Measurements from ENCODE around the gene FGF11. TPM values are rescaled to one million over a fixed set of nuclear protein-coding genes. Genes with fewer than 3 reads are reported as not detected.

Gene FGF11
- total and polyA plus RNA-seq, 2 of the 13 experiments (the other 11 are each of a cell fraction or from before 2014, with no cell fraction given) = 0.20 to 7.6 TPM

DNA sequence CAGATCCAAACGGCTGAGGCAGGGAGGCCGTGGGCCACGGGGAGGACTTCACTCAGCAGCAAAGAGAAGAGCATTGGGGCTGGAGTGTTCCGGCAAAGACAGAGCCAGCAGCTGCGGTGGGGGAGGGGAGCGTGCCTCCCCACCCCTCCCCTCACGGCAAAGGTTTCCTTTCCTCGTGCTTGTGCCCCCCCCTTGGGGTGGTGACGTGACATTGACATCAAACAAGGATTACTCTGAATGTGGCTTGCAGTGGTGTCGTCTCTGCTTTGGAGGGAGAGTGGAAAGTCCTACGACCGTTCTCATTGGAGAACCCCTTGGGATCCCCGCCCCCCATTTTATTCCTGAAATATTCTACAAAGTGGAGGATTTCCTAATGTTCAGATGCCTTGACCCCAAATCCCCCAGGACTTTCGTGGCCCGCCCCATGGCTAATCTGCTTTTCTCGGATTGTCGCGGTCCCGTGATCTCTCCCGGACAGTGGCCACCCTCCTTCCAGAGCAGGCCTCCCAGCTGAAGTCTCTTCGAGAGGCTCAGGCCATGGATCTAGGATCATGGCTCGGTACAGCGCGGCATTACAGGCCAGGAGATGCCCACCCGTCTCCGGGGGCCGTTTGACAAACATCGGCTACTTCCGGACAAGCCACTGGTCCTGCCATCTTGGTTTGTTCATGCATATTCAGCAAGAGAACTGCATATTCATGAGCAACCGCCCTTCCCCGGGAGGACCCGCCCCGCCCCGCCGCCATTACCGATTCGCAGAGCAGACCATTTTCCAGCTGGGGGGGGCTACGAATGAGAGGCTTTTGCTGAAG, 44.1 kb downstream of the FGF11 start (continued):
- no peak; the same call in 1 of the 2 replicates for TF ChIP-seq KMT2B (CRISPR knock-in tag; IDR thresholded peaks at IDR 0.05)
- TF ChIP-seq NCOA1 (CRISPR knock-in tag; IDR thresholded peaks at IDR 0.05) = peak; percentile 71; the same call in 1 of the 2 replicates
- TF ChIP-seq, protein P1, sequence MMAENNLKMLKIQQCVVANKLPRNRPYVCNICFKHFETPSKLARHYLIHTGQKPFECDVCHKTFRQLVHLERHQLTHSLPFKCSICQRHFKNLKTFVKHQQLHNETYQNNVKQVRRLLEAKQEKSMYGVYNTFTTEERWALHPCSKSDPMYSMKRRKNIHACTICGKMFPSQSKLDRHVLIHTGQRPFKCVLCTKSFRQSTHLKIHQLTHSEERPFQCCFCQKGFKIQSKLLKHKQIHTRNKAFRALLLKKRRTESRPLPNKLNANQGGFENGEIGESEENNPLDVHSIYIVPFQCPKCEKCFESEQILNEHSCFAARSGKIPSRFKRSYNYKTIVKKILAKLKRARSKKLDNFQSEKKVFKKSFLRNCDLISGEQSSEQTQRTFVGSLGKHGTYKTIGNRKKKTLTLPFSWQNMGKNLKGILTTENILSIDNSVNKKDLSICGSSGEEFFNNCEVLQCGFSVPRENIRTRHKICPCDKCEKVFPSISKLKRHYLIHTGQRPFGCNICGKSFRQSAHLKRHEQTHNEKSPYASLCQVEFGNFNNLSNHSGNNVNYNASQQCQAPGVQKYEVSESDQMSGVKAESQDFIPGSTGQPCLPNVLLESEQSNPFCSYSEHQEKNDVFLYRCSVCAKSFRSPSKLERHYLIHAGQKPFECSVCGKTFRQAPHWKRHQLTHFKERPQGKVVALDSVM (CRISPR knock-in tag; IDR thresholded peaks at IDR 0.05) = peak; percentile 53; the same call in 1 of the 2 replicates
- TF ChIP-seq, protein P2, sequence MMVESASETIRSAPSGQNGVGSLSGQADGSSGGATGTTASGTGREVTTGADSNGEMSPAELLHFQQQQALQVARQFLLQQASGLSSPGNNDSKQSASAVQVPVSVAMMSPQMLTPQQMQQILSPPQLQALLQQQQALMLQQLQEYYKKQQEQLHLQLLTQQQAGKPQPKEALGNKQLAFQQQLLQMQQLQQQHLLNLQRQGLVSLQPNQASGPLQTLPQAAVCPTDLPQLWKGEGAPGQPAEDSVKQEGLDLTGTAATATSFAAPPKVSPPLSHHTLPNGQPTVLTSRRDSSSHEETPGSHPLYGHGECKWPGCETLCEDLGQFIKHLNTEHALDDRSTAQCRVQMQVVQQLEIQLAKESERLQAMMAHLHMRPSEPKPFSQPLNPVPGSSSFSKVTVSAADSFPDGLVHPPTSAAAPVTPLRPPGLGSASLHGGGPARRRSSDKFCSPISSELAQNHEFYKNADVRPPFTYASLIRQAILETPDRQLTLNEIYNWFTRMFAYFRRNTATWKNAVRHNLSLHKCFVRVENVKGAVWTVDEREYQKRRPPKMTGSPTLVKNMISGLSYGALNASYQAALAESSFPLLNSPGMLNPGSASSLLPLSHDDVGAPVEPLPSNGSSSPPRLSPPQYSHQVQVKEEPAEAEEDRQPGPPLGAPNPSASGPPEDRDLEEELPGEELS (CRISPR knock-in tag; IDR thresholded peaks at IDR 0.05) = peak; percentile 15
- TF ChIP-seq, protein P3, sequence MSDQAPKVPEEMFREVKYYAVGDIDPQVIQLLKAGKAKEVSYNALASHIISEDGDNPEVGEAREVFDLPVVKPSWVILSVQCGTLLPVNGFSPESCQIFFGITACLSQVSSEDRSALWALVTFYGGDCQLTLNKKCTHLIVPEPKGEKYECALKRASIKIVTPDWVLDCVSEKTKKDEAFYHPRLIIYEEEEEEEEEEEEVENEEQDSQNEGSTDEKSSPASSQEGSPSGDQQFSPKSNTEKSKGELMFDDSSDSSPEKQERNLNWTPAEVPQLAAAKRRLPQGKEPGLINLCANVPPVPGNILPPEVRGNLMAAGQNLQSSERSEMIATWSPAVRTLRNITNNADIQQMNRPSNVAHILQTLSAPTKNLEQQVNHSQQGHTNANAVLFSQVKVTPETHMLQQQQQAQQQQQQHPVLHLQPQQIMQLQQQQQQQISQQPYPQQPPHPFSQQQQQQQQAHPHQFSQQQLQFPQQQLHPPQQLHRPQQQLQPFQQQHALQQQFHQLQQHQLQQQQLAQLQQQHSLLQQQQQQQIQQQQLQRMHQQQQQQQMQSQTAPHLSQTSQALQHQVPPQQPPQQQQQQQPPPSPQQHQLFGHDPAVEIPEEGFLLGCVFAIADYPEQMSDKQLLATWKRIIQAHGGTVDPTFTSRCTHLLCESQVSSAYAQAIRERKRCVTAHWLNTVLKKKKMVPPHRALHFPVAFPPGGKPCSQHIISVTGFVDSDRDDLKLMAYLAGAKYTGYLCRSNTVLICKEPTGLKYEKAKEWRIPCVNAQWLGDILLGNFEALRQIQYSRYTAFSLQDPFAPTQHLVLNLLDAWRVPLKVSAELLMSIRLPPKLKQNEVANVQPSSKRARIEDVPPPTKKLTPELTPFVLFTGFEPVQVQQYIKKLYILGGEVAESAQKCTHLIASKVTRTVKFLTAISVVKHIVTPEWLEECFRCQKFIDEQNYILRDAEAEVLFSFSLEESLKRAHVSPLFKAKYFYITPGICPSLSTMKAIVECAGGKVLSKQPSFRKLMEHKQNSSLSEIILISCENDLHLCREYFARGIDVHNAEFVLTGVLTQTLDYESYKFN (CRISPR knock-in tag; conservative IDR thresholded peaks at IDR 0.05) = 0 out of 2 replicates have a peak, but pooled peaks have one; percentile 47
- no peak for TF ChIP-seq GPN1 (CRISPR knock-in tag; IDR thresholded peaks at IDR 0.05; ENCODE audit: borderline replicate concordance)
- TF ChIP-seq, protein P4, sequence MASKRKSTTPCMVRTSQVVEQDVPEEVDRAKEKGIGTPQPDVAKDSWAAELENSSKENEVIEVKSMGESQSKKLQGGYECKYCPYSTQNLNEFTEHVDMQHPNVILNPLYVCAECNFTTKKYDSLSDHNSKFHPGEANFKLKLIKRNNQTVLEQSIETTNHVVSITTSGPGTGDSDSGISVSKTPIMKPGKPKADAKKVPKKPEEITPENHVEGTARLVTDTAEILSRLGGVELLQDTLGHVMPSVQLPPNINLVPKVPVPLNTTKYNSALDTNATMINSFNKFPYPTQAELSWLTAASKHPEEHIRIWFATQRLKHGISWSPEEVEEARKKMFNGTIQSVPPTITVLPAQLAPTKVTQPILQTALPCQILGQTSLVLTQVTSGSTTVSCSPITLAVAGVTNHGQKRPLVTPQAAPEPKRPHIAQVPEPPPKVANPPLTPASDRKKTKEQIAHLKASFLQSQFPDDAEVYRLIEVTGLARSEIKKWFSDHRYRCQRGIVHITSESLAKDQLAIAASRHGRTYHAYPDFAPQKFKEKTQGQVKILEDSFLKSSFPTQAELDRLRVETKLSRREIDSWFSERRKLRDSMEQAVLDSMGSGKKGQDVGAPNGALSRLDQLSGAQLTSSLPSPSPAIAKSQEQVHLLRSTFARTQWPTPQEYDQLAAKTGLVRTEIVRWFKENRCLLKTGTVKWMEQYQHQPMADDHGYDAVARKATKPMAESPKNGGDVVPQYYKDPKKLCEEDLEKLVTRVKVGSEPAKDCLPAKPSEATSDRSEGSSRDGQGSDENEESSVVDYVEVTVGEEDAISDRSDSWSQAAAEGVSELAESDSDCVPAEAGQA (IDR thresholded peaks at IDR 0.05; ENCODE audit: low read depth) = peak; percentile 89
- TF ChIP-seq, protein P4 (CRISPR knock-in tag; IDR thresholded peaks at IDR 0.05; ENCODE audit: borderline replicate concordance) = no peak
- TF ChIP-seq ZNF337 (CRISPR knock-in tag; IDR thresholded peaks at IDR 0.05; ENCODE audit: borderline replicate concordance, low read depth) = peak; percentile 83; the same call in 1 of the 2 replicates
- TF ChIP-seq TARDBP (CRISPR knock-in tag; IDR thresholded peaks at IDR 0.05) = no peak
- TF ChIP-seq ZMYM3 (CRISPR knock-in tag; IDR thresholded peaks at IDR 0.05) = peak; percentile 49; the same call in 1 of the 2 replicates
- peak; percentile 74 for TF ChIP-seq ZFX (CRISPR knock-in tag; IDR thresholded peaks at IDR 0.05; ENCODE audit: low read depth)
- no peak for TF ChIP-seq ZNF83 (CRISPR knock-in tag; IDR thresholded peaks at IDR 0.05; ENCODE audit: borderline replicate concordance)

All from HepG2 (cell line).